Gastroesophageal sphincter (tissue), 3 donors: ENCODE results near the gene MYL12B.

Experiments used
- CTCF ChIP-seq, 4 experiments: fragments of 200-600 bp in 2 of 4; fragments of 450-650 bp in 2 of 4; sonication (generic) in 1 of 4; IDR thresholded peaks; one replicate each; pipeline ENCODE4 v1.5.1; 2017 to 2019; ENCODE audit warnings: antibody characterized with exemption in 4 of 4, mild to moderate bottlenecking in 2 of 4, moderate library complexity in 2 of 4
- EP300 ChIP-seq: sonication (generic); formaldehyde crosslinking; IDR thresholded peaks from one replicate; pipeline ENCODE4 v1.6.1; 2017; ENCODE audit warnings: antibody characterized with exemption, mild to moderate bottlenecking
- POLR2A ChIP-seq, 2 donors: fragments of 450-650 bp; IDR thresholded peaks; one replicate each; pipeline ENCODE4 v1.6.1; 2017; ENCODE audit warnings: antibody characterized with exemption in 2 of 2, mild to moderate bottlenecking in 2 of 2, moderate library complexity in 1 of 2
- POLR2AphosphoS5 ChIP-seq: sonication (generic); formaldehyde crosslinking; IDR thresholded peaks from one replicate; pipeline ENCODE4 v1.6.1; 2017; ENCODE audit warnings: antibody characterized with exemption

DNA sequence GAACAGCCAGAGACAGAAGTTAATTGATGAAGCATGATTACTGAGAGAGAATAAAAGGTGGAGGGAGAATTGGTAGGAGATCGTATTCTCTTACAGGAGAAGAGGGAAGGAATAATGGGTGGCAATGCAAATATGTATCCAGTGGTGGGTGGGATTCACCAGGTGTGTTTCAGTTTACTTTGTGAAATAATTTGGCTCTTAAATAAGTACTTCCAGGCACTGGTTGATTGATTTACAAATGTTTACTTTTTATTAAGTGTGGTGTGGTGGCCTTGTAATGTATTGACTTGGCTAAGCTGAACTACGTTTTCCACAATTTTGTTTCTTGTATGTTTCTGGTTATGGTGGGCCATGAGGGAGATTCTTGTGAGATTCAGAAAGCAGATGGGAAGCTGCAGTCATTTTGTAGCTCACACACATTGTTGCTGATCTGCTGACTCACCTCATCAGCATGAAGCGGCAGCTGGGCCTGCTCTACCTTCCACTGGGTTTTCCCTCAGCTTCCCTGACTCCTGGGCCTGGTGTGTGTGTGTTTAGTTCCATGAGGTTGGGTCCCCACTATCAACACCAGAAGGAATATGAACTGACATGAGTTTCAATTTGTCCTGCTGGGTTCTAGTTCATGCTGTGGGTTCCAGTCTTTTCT lies 32.6 kb downstream of the MYL12B start:
- no peak for TF ChIP-seq CTCF (IDR thresholded peaks at IDR 0.05)
- no peak for TF ChIP-seq POLR2AphosphoS5
- no peak for TF ChIP-seq POLR2A (IDR thresholded peaks at IDR 0.05)
- TF ChIP-seq EP300 = no peak
